ENCODE measurements around the gene CXCL3.

GRCh38 chr4:74032064-74032463 lies 6.4 kb downstream of the CXCL3 start:
- TF ChIP-seq CTCF (conservative IDR thresholded peaks at IDR 0.05 in 1 of 2, IDR thresholded peaks at IDR 0.05 in 1 of 2; ENCODE audit: extremely low read depth in 1 of 2, insufficient read depth in 1 of 2, low read depth in 1 of 2, low read length in 2 of 2): no peak
- no peak for TF ChIP-seq EZH2 (IDR thresholded peaks at IDR 0.05; ENCODE audit: borderline replicate concordance, low read length)
